ENCODE data around the gene GADD45B.
"Not testable (repeated sequence)": the region's sequence is repeated elsewhere in the genome, so short reads cannot be mapped to it uniquely, and the experiment has no call there.

GADD45B gene

GRCh38 chr19:2492870-2493269, 16.9 kb downstream of the GADD45B start:
- no peak overlapping the region for H3K4me3 ChIP-seq (ENCODE audit: low read depth, low read length)
- no peak for TF ChIP-seq CTCF (IDR thresholded peaks at IDR 0.05; ENCODE audit: low read depth, low read length)

- not testable (repeated sequence) for H3K4me3 ChIP-seq (ENCODE audit: low read depth, low read length)
These were observed 17.5 kb downstream of the GADD45B start for GRCh38 chr19:2493448-2493847.

- peak overlapping the region; percentile 63 for H3K4me3 ChIP-seq (ENCODE audit: low read depth, low read length)
- TF ChIP-seq CTCF (IDR thresholded peaks at IDR 0.05; ENCODE audit: low read depth, low read length): no peak
These were observed 18.1 kb downstream of the GADD45B start for GRCh38 chr19:2494084-2494446.

- TF ChIP-seq CTCF (IDR thresholded peaks at IDR 0.05; ENCODE audit: low read depth, low read length): no peak
- H3K4me3 ChIP-seq (ENCODE audit: low read depth, low read length): peak overlapping the region; percentile 63
These were observed 18.7 kb downstream of the GADD45B start for GRCh38 chr19:2494447-2495129.

- TF ChIP-seq CTCF (IDR thresholded peaks at IDR 0.05; ENCODE audit: low read depth, low read length): no peak
- H3K4me3 ChIP-seq (ENCODE audit: low read depth, low read length): peak overlapping the region; percentile 63
These were observed 19.3 kb downstream of the GADD45B start for GRCh38 chr19:2495130-2495641.

GRCh38 chr19:2495651-2496316, 19.9 kb downstream of the GADD45B start:
- TF ChIP-seq CTCF (IDR thresholded peaks at IDR 0.05; ENCODE audit: low read depth, low read length): no peak

GRCh38 chr19:2497186-2497585, 21.3 kb downstream of the GADD45B start:
- no peak overlapping the region for H3K4me3 ChIP-seq (ENCODE audit: low read depth, low read length)
- TF ChIP-seq CTCF (IDR thresholded peaks at IDR 0.05; ENCODE audit: low read depth, low read length): no peak

More at GRCh38 chr19:2495651-2496316, 19.9 kb downstream of the GADD45B start:
- H3K4me3 ChIP-seq (ENCODE audit: low read depth, low read length): peak overlapping the region; percentile 63
